Islet precursor cell (in vitro differentiated cells): ENCODE data around the gene SHISA8.

Experiments used
- DNase-seq: peaks from one replicate; pipeline ENCODE4 v3.0.0-alpha.2; 2018

Gene SHISA8

GRCh38 chr22:41933411-41934177 is 18.7 kb upstream of the SHISA8 start:
- DNase-seq, result peak; percentile 43

- no peak for DNase-seq
Observed at GRCh38 chr22:41932353-41932752, 17.5 kb upstream of the SHISA8 start.

GRCh38 chr22:41931701-41932269 is 16.9 kb upstream of the SHISA8 start:
- peak; percentile 48 for DNase-seq

GRCh38 chr22:41929418-41929810 is 14.5 kb upstream of the SHISA8 start:
- no peak for DNase-seq

GRCh38 chr22:41928593-41929417 is 13.9 kb upstream of the SHISA8 start:
- no peak for DNase-seq

- no peak for DNase-seq
Observed at GRCh38 chr22:41927813-41928212, 12.9 kb upstream of the SHISA8 start.

- peak; percentile 91 for DNase-seq
Observed at GRCh38 chr22:41925783-41926460, 11.0 kb upstream of the SHISA8 start.

GRCh38 chr22:41923595-41924276 is 8.9 kb upstream of the SHISA8 start:
- no peak for DNase-seq

- no peak for DNase-seq
Observed at GRCh38 chr22:41922940-41923594, 8.2 kb upstream of the SHISA8 start.

GRCh38 chr22:41922328-41922727 is 7.5 kb upstream of the SHISA8 start:
- DNase-seq, result no peak

GRCh38 chr22:41920271-41920976 is 5.5 kb upstream of the SHISA8 start:
- DNase-seq, result no peak

- DNase-seq, result peak; percentile 74
Observed at GRCh38 chr22:41919357-41920224, 4.7 kb upstream of the SHISA8 start.

- DNase-seq, result no peak
Observed at GRCh38 chr22:41917903-41918791, 3.3 kb upstream of the SHISA8 start.

GRCh38 chr22:41917375-41917902 is 2.6 kb upstream of the SHISA8 start:
- DNase-seq, result no peak

GRCh38 chr22:41916745-41917358 is 2.0 kb upstream of the SHISA8 start:
- no peak for DNase-seq

GRCh38 chr22:41915786-41916493 is 1.1 kb upstream of the SHISA8 start:
- no peak for DNase-seq

- no peak for DNase-seq
Observed at GRCh38 chr22:41914611-41915034, 251 bp downstream of the SHISA8 start.
